Natural killer cell (primary cell): ENCODE data around the gene RAB31. TPM values are rescaled to one million over a fixed set of nuclear protein-coding genes. Genes with fewer than 3 reads are reported as not detected.

Experiments
- ATAC-seq, 3 donors: fragments of 150-1000 bp in 2 of 3; fragments of 200-7000 bp in 1 of 3; cut with Tn5 transposase; 1 replicate in 1 of 3; 2 replicates in 2 of 3; pipeline ENCODE4 v1.10.0; 2021; ENCODE audit warnings: mild to moderate bottlenecking in 2 of 3, moderate library complexity in 2 of 3
- DNase-seq, 2 donors: peaks; one replicate each; pipeline versions ENCODE4 v3.0.0 to v3.0.0-alpha.2; 2013 to 2021; ENCODE audit warnings: mixed read lengths in 1 of 2
- H3K27ac ChIP-seq: one replicate; pipeline ENCODE4 v1.5.1; 2013; ENCODE audit warnings: mild to moderate bottlenecking, low read length
- H3K27me3 ChIP-seq: one replicate; pipeline ENCODE4 v1.6.1; 2013; ENCODE audit warnings: low read length; ENCODE audit not compliant: control insufficient read depth, insufficient read depth
- H3K36me3 ChIP-seq: one replicate; pipeline ENCODE4 v1.6.1; 2013; ENCODE audit warnings: low read length; ENCODE audit not compliant: control insufficient read depth, insufficient read depth
- H3K4me1 ChIP-seq: one replicate; pipeline ENCODE4 v1.6.1; 2013; ENCODE audit warnings: low read length; ENCODE audit not compliant: control insufficient read depth, insufficient read depth
- H3K4me3 ChIP-seq: one replicate; pipeline ENCODE4 v1.5.1; 2013; ENCODE audit warnings: low read length
- H3K9me3 ChIP-seq: one replicate; pipeline ENCODE4 v1.6.1; 2013; ENCODE audit warnings: low read length; ENCODE audit not compliant: control insufficient read depth, insufficient read depth
- H3K27ac Mint-ChIP-seq, 2 donors: one replicate each; pipeline ENCODE4 v1.8.0; 2022; ENCODE audit warnings: mild to moderate bottlenecking in 2 of 2, mixed read lengths in 2 of 2, moderate library complexity in 1 of 2
- H3K27me3 Mint-ChIP-seq, 2 donors: one replicate each; pipeline ENCODE4 v1.8.0; 2022; ENCODE audit warnings: low read depth in 2 of 2, mixed read lengths in 2 of 2
- H3K36me3 Mint-ChIP-seq: one replicate; pipeline ENCODE4 v1.8.0; 2022; ENCODE audit warnings: mixed read lengths
- H3K4me1 Mint-ChIP-seq, 2 donors: one replicate each; pipeline ENCODE4 v1.8.0; 2022; ENCODE audit warnings: mixed read lengths in 2 of 2
- H3K4me3 Mint-ChIP-seq: one replicate; pipeline ENCODE4 v1.8.0; 2022; ENCODE audit warnings: mild to moderate bottlenecking, moderate library complexity, mixed read lengths
- H3K9me3 Mint-ChIP-seq, 2 donors: one replicate each; pipeline ENCODE4 v1.8.0; 2022; ENCODE audit warnings: mixed read lengths in 2 of 2
- CTCF ChIP-seq: fragments of 200-600 bp; IDR thresholded peaks from one replicate; pipeline ENCODE4 v1.8.0; 2022; ENCODE audit warnings: antibody characterized with exemption
- WGBS: methylation state at CpG from one replicate; pipeline ENCODE4 v1.1.7; 2013; ENCODE audit warnings: missing lambda C conversion rate; ENCODE audit not compliant: insufficient coverage; 5-methylcytosine and 5-hydroxymethylcytosine counted together
- intact Hi-C: fragments of 100-400 bp; cut with micrococcal nuclease; formaldehyde crosslinking; loops from one replicate; pipeline ENCODE4 v1.14.2; 2022
- total RNA-seq, 4 donors: library from RNA; stranded (reverse); fragments of 120-200 nt in 1 of 4; gene quantifications; one replicate each; pipeline versions ENCODE4 v1.2.3 to v1.2.4, GENCODE V29; 2013 to 2022

The RAB31 gene
- total RNA-seq, 3 donors from 2014 or later (not counting 1 experiment from before 2014, with no cell fraction given) = 5.3 to 26.1 (median 9.9) TPM

GRCh38 chr18:9715978-9716774 is 8.1 kb downstream of the RAB31 start:
- no peaks in the 10 kb centered on the region for H3K36me3 Mint-ChIP-seq
- H3K4me1 ChIP-seq = peaks cover 11% of the 10 kb centered on the region
- 72% methylated on average over 6 of the region's 10 CpGs for WGBS
- no peaks in the 10 kb centered on the region for H3K9me3 Mint-ChIP-seq
- H3K36me3 ChIP-seq = no peaks in the 10 kb centered on the region
- H3K4me3 ChIP-seq = no peak overlapping the region
- DNase-seq (no peak), ATAC-seq (no peak)
- no peak overlapping the region for H3K4me3 Mint-ChIP-seq
- H3K4me1 Mint-ChIP-seq = peaks cover 13 to 17% of the 10 kb centered on the region in 2 donors
- no peak for TF ChIP-seq CTCF
- no peaks in the 10 kb centered on the region for H3K9me3 ChIP-seq
- H3K27ac Mint-ChIP-seq = no peak overlapping the region
- H3K27me3 ChIP-seq = peaks cover 2% of the 10 kb centered on the region
- H3K27ac ChIP-seq = no peak overlapping the region
- peaks cover 34 to 35% of the 10 kb centered on the region in 2 donors for H3K27me3 Mint-ChIP-seq
- intact Hi-C loops = no loop called here

GRCh38 chr18:9716780-9717563 is 8.9 kb downstream of the RAB31 start:
- intact Hi-C loops = no loop called here
- H3K27ac Mint-ChIP-seq = no peak overlapping the region

GRCh38 chr18:9719421-9719981 is 11.4 kb downstream of the RAB31 start:
- no peak overlapping the region for H3K27ac Mint-ChIP-seq
- ATAC-seq = no peak
- H3K4me1 Mint-ChIP-seq = peaks cover 0 to 3% of the 10 kb centered on the region in 2 donors
- Histone ChIP-seq H3K27me3 (no peaks in the 10 kb centered on the region), H3K9me3 (no peaks in the 10 kb centered on the region), H3K36me3 (no peaks in the 10 kb centered on the region), H3K4me1 (no peaks in the 10 kb centered on the region), H3K4me3 (no peak overlapping the region), H3K27ac (no peak overlapping the region)
- H3K36me3 Mint-ChIP-seq = no peaks in the 10 kb centered on the region
- intact Hi-C loops = no loop called here
- no peak overlapping the region for H3K4me3 Mint-ChIP-seq
- peaks cover 11 to 15% of the 10 kb centered on the region in 2 donors for H3K27me3 Mint-ChIP-seq
- no peak for DNase-seq
- H3K9me3 Mint-ChIP-seq = no peaks in the 10 kb centered on the region
- WGBS = 87% methylated on average over 12 of the region's 12 CpGs
- TF ChIP-seq CTCF = no peak

More at GRCh38 chr18:9716780-9717563, 8.9 kb downstream of the RAB31 start:
- Mint-ChIP-seq H3K27me3 (peaks cover 30 to 32% of the 10 kb centered on the region in 2 donors), H3K36me3 (no peaks in the 10 kb centered on the region), H3K4me1 (peaks cover 5 to 9% of the 10 kb centered on the region in 2 donors), H3K9me3 (no peaks in the 10 kb centered on the region), H3K4me3 (no peak overlapping the region)
- no peak for ATAC-seq
- TF ChIP-seq CTCF = no peak
- Histone ChIP-seq H3K27ac (no peak overlapping the region), H3K36me3 (no peaks in the 10 kb centered on the region), H3K4me3 (no peak overlapping the region), H3K9me3 (no peaks in the 10 kb centered on the region), H3K27me3 (peaks cover under 1% of the 10 kb centered on the region), H3K4me1 (peaks cover 3% of the 10 kb centered on the region)
- 65% methylated on average over 6 of the region's 8 CpGs for WGBS
- no peak for DNase-seq
